Stomach (tissue), 19 donors: ENCODE results near the gene TMEM135. TPM values are rescaled to one million over a fixed set of nuclear protein-coding genes. Genes with fewer than 3 reads are reported as not detected.

Source experiments
- DNase-seq, 2 donors: peaks; one replicate each; pipeline versions ENCODE4 v3.0.0 to v3.0.0-alpha.2; 2013 to 2019
- H3K27ac ChIP-seq, 5 donors: fragments of 200-600 bp in 4 of 5; sonication (generic) in 4 of 5; one replicate each; pipeline ENCODE4 v1.5.1; 2013 to 2019; ENCODE audit warnings: mild to moderate bottlenecking in 1 of 5, moderate library complexity in 1 of 5
- H3K27me3 ChIP-seq, 3 donors: fragments of 200-600 bp; sonication (generic); one replicate each; pipeline ENCODE4 v1.5.1; 2017 to 2019; ENCODE audit warnings: mixed run types in 1 of 3
- H3K36me3 ChIP-seq, 4 donors: fragments of 200-600 bp; sonication (generic); 1 replicate in 3 of 4; 2 replicates in 1 of 4; pipeline ENCODE4 v1.5.1; 2016 to 2019
- H3K4me1 ChIP-seq, 4 donors: fragments of 200-600 bp; sonication (generic); one replicate each; pipeline ENCODE4 v1.5.1; 2016 to 2019
- H3K4me3 ChIP-seq, 4 donors: fragments of 200-600 bp; sonication (generic) in 3 of 4; one replicate each; pipeline ENCODE4 v1.5.1; 2016 to 2019; ENCODE audit warnings: mild to moderate bottlenecking in 1 of 4
- H3K9me3 ChIP-seq, 4 donors: fragments of 200-600 bp; sonication (generic); one replicate each; pipeline ENCODE4 v1.5.1; 2016 to 2019
- EP300 ChIP-seq: sonication (generic); formaldehyde crosslinking; IDR thresholded peaks from one replicate; pipeline ENCODE4 v1.6.1; 2017; ENCODE audit warnings: antibody characterized with exemption
- POLR2A ChIP-seq, 4 donors: fragments of 450-650 bp; IDR thresholded peaks; one replicate each; pipeline ENCODE4 v1.6.1; 2016; ENCODE audit warnings: antibody characterized with exemption in 4 of 4, control low read depth in 2 of 4, mild to moderate bottlenecking in 1 of 4, moderate library complexity in 1 of 4
- POLR2AphosphoS5 ChIP-seq, 3 donors: sonication (generic); formaldehyde crosslinking; IDR thresholded peaks; one replicate each; pipeline ENCODE4 v1.6.1; 2016; ENCODE audit warnings: antibody characterized with exemption in 3 of 3
- WGBS, 5 donors: extraction: QIAGEN DNeasy Blood & Tissue Kit in 3 of 5; methylation state at CpG; one replicate each; pipeline versions ENCODE4 v1.1.5 to v1.1.7; 2013 to 2018; 5-methylcytosine and 5-hydroxymethylcytosine counted together
- intact Hi-C: fragments of 100-400 bp; cut with DNase I; formaldehyde crosslinking; loops from one replicate; pipeline ENCODE4 v1.15.1; 2023; ENCODE audit warnings: low total_unique reads
- long read RNA-seq, 10 donors: transcript quantifications; one replicate each; lab custom pipeline, GENCODE V29; 2026
- polyA plus RNA-seq, 3 donors: library from polyadenylated mRNA; stranded (reverse); fragments of 200-250 nt; gene quantifications; one replicate each; pipeline ENCODE4 v1.2.3, GENCODE V29; 2013
- total RNA-seq, 5 donors: library from RNA; depleted of rRNA; stranded (reverse); fragments of >200 nt; gene quantifications; one replicate each; pipeline versions ENCODE4 v1.1.0 to v1.2.3, GENCODE V29; 2014 to 2016
- TF ChIP-seq, protein P1 (sequence below), 7 experiments: fragments of 450-650 bp in 4 of 7; fragments of 200-600 bp in 3 of 7; sonication (generic) in 3 of 7; IDR thresholded peaks; one replicate each; pipeline ENCODE4 v1.5.1; 2016 to 2019; ENCODE audit warnings: antibody characterized with exemption in 7 of 7, control low read depth in 2 of 7, mild to moderate bottlenecking in 1 of 7
- donor health status: healthy with polysubstance abuse.
- donor health status: Bipolar disorder and iron deficiency.
- donor health status: healthy.

TMEM135 gene
- total RNA-seq (100 to 1,000 TPM in 1 of 5 donors, 10 to 100 TPM in 2, 1 to 10 TPM in 1, under 1 TPM in 1; 0.58 to 202 (median 10.3) TPM), polyA plus RNA-seq (1 to 10 TPM; 2.8 to 4.9 (median 3.0) TPM)
- long read RNA-seq, donor 1, partial matches to known transcripts = 0 of 1 reads
- long read RNA-seq, donor 1, other reads (novel, unspliced or antisense) = 0 of 1 reads
- long read RNA-seq, donor 2 = 0 reads
- long read RNA-seq, donor 3 = 0 reads
- long read RNA-seq, donor 4, partial matches to known transcripts = 0 of 1 reads
- long read RNA-seq, donor 4, other reads (novel, unspliced or antisense) = 0 of 1 reads
- long read RNA-seq, donor 5 = 0 reads
- long read RNA-seq, donor 6, partial matches to known transcripts = 0 of 5 reads
- long read RNA-seq, donor 6, other reads (novel, unspliced or antisense) = 0 of 5 reads
- long read RNA-seq, donor 7 = 0 reads
- long read RNA-seq, donor 8 = 0 reads
- long read RNA-seq, donor 9, partial matches to known transcripts = 0 of 1 reads
- long read RNA-seq, donor 9, other reads (novel, unspliced or antisense) = 0 of 1 reads
- long read RNA-seq, donor 10 = 0 reads

DNA sequence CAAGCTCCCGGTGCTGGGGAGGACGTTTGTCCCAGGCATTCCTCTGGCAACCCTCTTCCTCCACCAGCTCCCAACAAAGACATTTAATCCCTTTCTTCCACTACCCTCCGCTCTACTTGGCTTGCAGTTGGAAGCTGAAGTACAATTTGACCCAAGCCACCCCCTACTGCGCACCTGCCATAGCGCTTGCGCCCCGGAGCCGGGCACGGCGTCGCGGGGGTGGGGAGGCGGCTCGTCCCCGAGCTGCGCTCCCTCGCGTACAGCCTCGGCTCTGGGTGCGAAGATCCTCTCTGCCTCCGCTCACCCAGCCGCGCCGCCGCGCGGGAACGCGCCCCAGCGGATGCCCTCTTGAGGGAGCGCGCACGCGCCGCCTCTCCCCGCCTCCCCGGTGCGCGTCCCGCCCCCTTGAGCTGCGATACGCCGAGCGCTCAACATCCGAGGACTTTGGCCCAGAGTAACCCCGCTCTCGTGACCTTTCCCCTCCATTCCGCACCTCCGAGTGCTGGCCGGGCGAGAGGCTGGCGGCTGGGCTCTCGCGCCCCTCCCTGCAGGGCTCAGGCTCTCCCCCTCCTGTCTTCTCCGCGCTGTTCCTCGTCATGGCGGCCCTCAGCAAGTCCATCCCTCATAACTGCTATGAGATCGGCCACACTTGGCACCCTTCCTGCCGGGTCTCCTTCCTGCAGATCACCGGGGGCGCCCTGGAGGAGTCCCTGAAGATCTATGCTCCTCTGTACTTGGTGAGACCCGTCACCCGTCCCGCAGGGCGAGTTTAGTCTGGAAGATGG, at the start of gene TMEM135:
TMEM135 (plus strand) TSS at position 485 of the 785 bp plus-strand sequence; CDS start at position 597, 112 bp downstream.
- TF ChIP-seq, protein P1, sequence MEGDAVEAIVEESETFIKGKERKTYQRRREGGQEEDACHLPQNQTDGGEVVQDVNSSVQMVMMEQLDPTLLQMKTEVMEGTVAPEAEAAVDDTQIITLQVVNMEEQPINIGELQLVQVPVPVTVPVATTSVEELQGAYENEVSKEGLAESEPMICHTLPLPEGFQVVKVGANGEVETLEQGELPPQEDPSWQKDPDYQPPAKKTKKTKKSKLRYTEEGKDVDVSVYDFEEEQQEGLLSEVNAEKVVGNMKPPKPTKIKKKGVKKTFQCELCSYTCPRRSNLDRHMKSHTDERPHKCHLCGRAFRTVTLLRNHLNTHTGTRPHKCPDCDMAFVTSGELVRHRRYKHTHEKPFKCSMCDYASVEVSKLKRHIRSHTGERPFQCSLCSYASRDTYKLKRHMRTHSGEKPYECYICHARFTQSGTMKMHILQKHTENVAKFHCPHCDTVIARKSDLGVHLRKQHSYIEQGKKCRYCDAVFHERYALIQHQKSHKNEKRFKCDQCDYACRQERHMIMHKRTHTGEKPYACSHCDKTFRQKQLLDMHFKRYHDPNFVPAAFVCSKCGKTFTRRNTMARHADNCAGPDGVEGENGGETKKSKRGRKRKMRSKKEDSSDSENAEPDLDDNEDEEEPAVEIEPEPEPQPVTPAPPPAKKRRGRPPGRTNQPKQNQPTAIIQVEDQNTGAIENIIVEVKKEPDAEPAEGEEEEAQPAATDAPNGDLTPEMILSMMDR (IDR thresholded peaks at IDR 0.05) = no peak
- TF ChIP-seq POLR2AphosphoS5 (IDR thresholded peaks at IDR 0.05) = peak; percentile 51 to 86 (median 65)
- TF ChIP-seq POLR2A (IDR thresholded peaks at IDR 0.05) = peak in 1 of 4 donors; percentile 11
- H3K4me1 ChIP-seq = peaks cover 11 to 47% (median 26%) of the 10 kb centered on the region in 4 donors
- peak; percentile 95 to 97 for DNase-seq
- intact Hi-C loops = loop anchor here (10.0 kb wide), 1 partner anchor 83 kb away; the partner anchor contains the start of gene FZD4
- no peaks in the 10 kb centered on the region for H3K9me3 ChIP-seq
- H3K4me3 ChIP-seq = peak within 1 kb of the TSS; percentile 68 to 91 (median 70)
- WGBS, 5 donors = 0 to 1% (median 0%) methylated on average over 51 to 66 of the region's 66 CpGs
- H3K27me3 ChIP-seq = no peaks in the 10 kb centered on the region
- H3K27ac ChIP-seq = peak within 1 kb of the TSS; percentile 81 to 91 (median 89)
- H3K36me3 ChIP-seq = no peaks in the 10 kb centered on the region

DNA sequence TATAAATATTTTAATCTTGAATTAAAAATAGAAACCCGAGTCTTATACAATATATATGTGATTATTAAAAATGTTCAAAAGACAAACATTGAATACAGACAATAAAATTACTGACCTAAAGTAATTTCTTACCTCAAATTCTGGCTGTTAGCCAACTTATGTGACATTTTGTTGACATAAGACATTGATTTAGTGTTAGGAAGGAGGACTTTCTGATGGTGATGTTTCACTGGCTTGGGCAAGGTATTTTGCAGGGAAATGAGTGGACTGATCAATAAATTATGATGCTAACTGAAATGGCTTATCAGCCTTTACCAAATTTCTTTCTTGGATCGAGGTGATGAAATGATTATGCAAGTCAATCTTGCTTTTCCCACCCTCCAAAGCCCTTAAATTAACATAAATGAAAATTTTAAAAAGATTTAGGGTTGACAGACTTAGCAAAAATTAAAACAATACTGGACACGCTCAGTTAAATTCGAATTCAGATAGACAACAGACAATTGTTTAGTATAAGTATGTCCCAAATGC, 49.3 kb upstream of the TMEM135 start:
- no peaks in the 10 kb centered on the region for H3K36me3 ChIP-seq
- no peak for DNase-seq
- no peaks in the 10 kb centered on the region for H3K27me3 ChIP-seq
- H3K4me1 ChIP-seq = peaks cover 0 to 11% (median 0%) of the 10 kb centered on the region in 4 donors
- H3K27ac ChIP-seq = no peak overlapping the region
- WGBS, 5 donors = 63 to 77% (median 72%) methylated on average over 4 of the region's 4 CpGs
- H3K9me3 ChIP-seq = no peaks in the 10 kb centered on the region
- intact Hi-C loops = no loop called here
- TF ChIP-seq, protein P1 (IDR thresholded peaks at IDR 0.05) = no peak
- TF ChIP-seq POLR2A (IDR thresholded peaks at IDR 0.05) (no peak), EP300 (no peak), POLR2AphosphoS5 (IDR thresholded peaks at IDR 0.05) (no peak)
- no peak overlapping the region for H3K4me3 ChIP-seq

- no peaks in the 10 kb centered on the region for H3K27me3 ChIP-seq
- 24 to 35% (median 28%) methylated on average over 1 of the region's 1 CpG for WGBS, 5 donors
- intact Hi-C loops = no loop called here
- H3K4me1 ChIP-seq = peaks cover 0 to 11% (median 0%) of the 10 kb centered on the region in 4 donors
- TF ChIP-seq POLR2AphosphoS5 (IDR thresholded peaks at IDR 0.05) = no peak
- no peak for TF ChIP-seq POLR2A (IDR thresholded peaks at IDR 0.05)
- TF ChIP-seq, protein P1 (IDR thresholded peaks at IDR 0.05) = no peak
- no peak for TF ChIP-seq EP300
- DNase-seq = no peak
- H3K27ac ChIP-seq = no peak overlapping the region
- no peaks in the 10 kb centered on the region for H3K9me3 ChIP-seq
- no peaks in the 10 kb centered on the region for H3K36me3 ChIP-seq
- H3K4me3 ChIP-seq = no peak overlapping the region
Observed at GRCh38 chr11:86990031-86990430, 47.7 kb upstream of the TMEM135 start.

DNA sequence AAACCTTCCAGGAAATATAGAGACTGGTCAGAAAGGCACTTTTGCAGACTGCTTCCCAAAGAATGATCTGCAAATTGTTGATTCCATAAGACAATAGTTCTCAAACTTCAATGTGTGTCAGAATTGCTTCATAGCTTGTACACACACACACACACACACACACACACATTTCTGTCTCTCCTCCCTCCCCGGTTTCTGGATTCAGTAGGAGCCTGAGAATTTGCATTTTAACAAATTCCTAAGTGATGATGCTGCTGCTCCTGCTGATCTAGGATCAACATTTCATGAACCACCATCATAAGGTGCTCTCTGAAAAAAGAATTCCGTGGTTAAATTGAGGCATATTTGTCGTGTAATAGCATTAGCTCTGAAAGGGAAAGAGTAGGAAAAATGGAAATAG, 47.2 kb upstream of the TMEM135 start:
- H3K27ac ChIP-seq = no peak overlapping the region
- intact Hi-C loops = no loop called here
- H3K27me3 ChIP-seq = no peaks in the 10 kb centered on the region
- H3K4me3 ChIP-seq = no peak overlapping the region
- no peak for DNase-seq
- WGBS, 5 donors = 53 to 70% (median 63%) methylated on average over 3 of the region's 3 CpGs
- H3K4me1 ChIP-seq = peaks cover 0 to 11% (median 0%) of the 10 kb centered on the region in 4 donors
- no peak for TF ChIP-seq EP300
- TF ChIP-seq POLR2A (IDR thresholded peaks at IDR 0.05) = no peak
- TF ChIP-seq, protein P1 (IDR thresholded peaks at IDR 0.05) = no peak
- no peak for TF ChIP-seq POLR2AphosphoS5 (IDR thresholded peaks at IDR 0.05)
- H3K36me3 ChIP-seq = no peaks in the 10 kb centered on the region
- no peaks in the 10 kb centered on the region for H3K9me3 ChIP-seq
